Neural progenitor cell (in vitro differentiated cells): ENCODE data around the gene RHCE. TPM values are rescaled to one million over a fixed set of nuclear protein-coding genes. Genes with fewer than 3 reads are reported as not detected.
"Not testable (repeated sequence)": the region's sequence is repeated elsewhere in the genome, so short reads cannot be mapped to it uniquely, and the experiment has no call there.

Experiments
- DNase-seq: peaks from one replicate; pipeline ENCODE4 v3.0.0-alpha.2; 2016; ENCODE audit warnings: low spot score
- H2AFZ ChIP-seq: fragments of 200-600 bp; sonication (generic); replicated peaks from 2 replicates; pipeline ENCODE4 v1.6.1; 2016; ENCODE audit warnings: antibody characterized with exemption
- H3F3A ChIP-seq: fragments of 200-600 bp; sonication (generic); 2 replicates; pipeline ENCODE4 v1.6.1; 2016; ENCODE audit warnings: antibody characterized with exemption, low read depth
- H3K27ac ChIP-seq: fragments of 200-600 bp; sonication (generic); 2 replicates; pipeline ENCODE4 v1.5.1; 2016; ENCODE audit warnings: mild to moderate bottlenecking
- H3K27me3 ChIP-seq: fragments of 200-600 bp; sonication (generic); 2 replicates; pipeline ENCODE4 v1.6.1; 2016; ENCODE audit warnings: mild to moderate bottlenecking, moderate library complexity
- H3K36me3 ChIP-seq: fragments of 200-600 bp; sonication (generic); 2 replicates; pipeline ENCODE4 v1.5.1; 2016
- H3K4me1 ChIP-seq: fragments of 200-600 bp; sonication (generic); 2 replicates; pipeline ENCODE4 v1.6.1; 2016; ENCODE audit warnings: mixed run types
- H3K4me2 ChIP-seq: fragments of 200-600 bp; sonication (generic); 2 replicates; pipeline ENCODE4 v1.6.1; 2016
- H3K4me3 ChIP-seq: fragments of 200-600 bp; sonication (generic); 2 replicates; pipeline ENCODE4 v1.5.1; 2016
- H3K79me2 ChIP-seq: fragments of 200-600 bp; sonication (generic); 2 replicates; pipeline ENCODE4 v1.6.1; 2016; ENCODE audit warnings: low read depth
- H3K9ac ChIP-seq: fragments of 200-600 bp; sonication (generic); 2 replicates; pipeline ENCODE4 v1.6.1; 2016
- H3K9me3 ChIP-seq: fragments of 200-600 bp; sonication (generic); 2 replicates; pipeline ENCODE4 v1.5.1; 2016; ENCODE audit warnings: low read depth
- H4K20me1 ChIP-seq: fragments of 200-600 bp; sonication (generic); 2 replicates; pipeline ENCODE4 v1.6.1; 2016; ENCODE audit warnings: low read depth
- H3K27ac Mint-ChIP-seq: 3 replicates; pipeline ENCODE4 v1.8.0; 2021; ENCODE audit warnings: mixed read lengths
- H3K27me3 Mint-ChIP-seq: 2 replicates; pipeline ENCODE4 v1.8.0; 2022; ENCODE audit warnings: low read depth, mild to moderate bottlenecking, inconsistent platforms, moderate library complexity, mixed read lengths; ENCODE audit not compliant: insufficient read depth
- H3K36me3 Mint-ChIP-seq: 3 replicates; pipeline ENCODE4 v1.8.0; 2021; ENCODE audit warnings: mixed read lengths
- H3K4me1 Mint-ChIP-seq: 3 replicates; pipeline ENCODE4 v1.8.0; 2021; ENCODE audit warnings: mixed read lengths
- H3K4me3 Mint-ChIP-seq: 3 replicates; pipeline ENCODE4 v1.8.0; 2021; ENCODE audit warnings: mild to moderate bottlenecking, moderate library complexity, mixed read lengths
- H3K9me3 Mint-ChIP-seq: 3 replicates; pipeline ENCODE4 v1.8.0; 2020; ENCODE audit warnings: mixed read lengths
- CTCF ChIP-seq: fragments of 200-600 bp; sonication (generic); IDR thresholded peaks from 2 replicates; pipeline ENCODE4 v1.5.1; 2017; ENCODE audit warnings: antibody characterized with exemption, mild to moderate bottlenecking
- EZH2 ChIP-seq: fragments of 200-600 bp; sonication (generic); IDR thresholded peaks from 2 replicates; pipeline ENCODE4 v1.6.1; 2017; ENCODE audit warnings: antibody characterized with exemption, mild to moderate bottlenecking, moderate library complexity
- EZH2phosphoT487 ChIP-seq: fragments of 200-600 bp; sonication (generic); IDR thresholded peaks from 2 replicates; pipeline ENCODE4 v1.6.1; 2017; ENCODE audit warnings: antibody characterized with exemption
- total RNA-seq: library from RNA; depleted of rRNA; stranded (reverse); fragments of >200 nt; gene quantifications from 2 replicates; pipeline ENCODE4 v1.2.3, GENCODE V29; 2015; ENCODE audit warnings: low replicate concordance

RHCE gene
- total RNA-seq, 1 donor from 2014 or later, result 0.43 TPM

- no peak overlapping the region for H3K9ac ChIP-seq
- peaks cover 16% of the 10 kb centered on the region for H3K4me1 Mint-ChIP-seq
- H3K4me3 Mint-ChIP-seq, result no peak overlapping the region
- peaks cover 11% of the 10 kb centered on the region for H3K36me3 Mint-ChIP-seq
- no peaks in the 10 kb centered on the region for H3K27me3 ChIP-seq
- no peak overlapping the region for H3K4me3 ChIP-seq
- DNase-seq, result no peak
- no peak overlapping the region for H3K27ac Mint-ChIP-seq
- no peak overlapping the region for H3K27ac ChIP-seq
- peaks cover 18% of the 10 kb centered on the region for H4K20me1 ChIP-seq
- no peak for TF ChIP-seq EZH2phosphoT487
- TF ChIP-seq EZH2, result no peak
- H3F3A ChIP-seq, result peaks cover 13% of the 10 kb centered on the region
- H3K9me3 Mint-ChIP-seq, result no peaks in the 10 kb centered on the region
- H3K36me3 ChIP-seq, result no peaks in the 10 kb centered on the region
- no peaks in the 10 kb centered on the region for H3K27me3 Mint-ChIP-seq
- peaks cover 14% of the 10 kb centered on the region for H3K4me1 ChIP-seq
- H3K4me2 ChIP-seq, result no peak overlapping the region
- no peaks in the 10 kb centered on the region for H3K9me3 ChIP-seq
- H3K79me2 ChIP-seq, result peaks cover 69% of the 10 kb centered on the region
- H2AFZ ChIP-seq, result no peak overlapping the region
Observed at GRCh38 chr1:25341746-25342145, 78.9 kb downstream of the RHCE start.

GRCh38 chr1:25338986-25339385, 81.6 kb downstream of the RHCE start:
- H3K27me3 ChIP-seq, result no peaks in the 10 kb centered on the region
- TF ChIP-seq EZH2phosphoT487 (no peak), CTCF (no peak), EZH2 (no peak)
- peaks cover 18% of the 10 kb centered on the region for H4K20me1 ChIP-seq
- H3K9ac ChIP-seq, result peak overlapping the region; percentile 61
- H3K27ac Mint-ChIP-seq, result no peak overlapping the region
- no peaks in the 10 kb centered on the region for H3K36me3 ChIP-seq
- H3K9me3 Mint-ChIP-seq, result no peaks in the 10 kb centered on the region
- H3F3A ChIP-seq, result peaks cover 13% of the 10 kb centered on the region
- H3K4me3 ChIP-seq, result peak overlapping the region; percentile 77
- peak overlapping the region; percentile 97 for H3K4me2 ChIP-seq
- H3K27ac ChIP-seq, result peak overlapping the region; percentile 90
- peaks cover 9% of the 10 kb centered on the region for H3K36me3 Mint-ChIP-seq
- DNase-seq, result no peak
- H2AFZ ChIP-seq, result peak overlapping the region; percentile 68
- H3K79me2 ChIP-seq, result peaks cover 61% of the 10 kb centered on the region
- peaks cover 14% of the 10 kb centered on the region for H3K4me1 ChIP-seq
- H3K27me3 Mint-ChIP-seq, result no peaks in the 10 kb centered on the region
- peak overlapping the region; percentile 92 for H3K4me3 Mint-ChIP-seq
- peaks cover 16% of the 10 kb centered on the region for H3K4me1 Mint-ChIP-seq
- no peaks in the 10 kb centered on the region for H3K9me3 ChIP-seq

GRCh38 chr1:25338188-25338981, 82.2 kb downstream of the RHCE start, which contains the start of gene TMEM50A:
Gene TMEM50A (plus strand): TSS chr1:25338334. CDS start chr1:25340487, 2,153 bp downstream.
- no peaks in the 10 kb centered on the region for H3K27me3 Mint-ChIP-seq
- H3K4me1 Mint-ChIP-seq, result peaks cover 16% of the 10 kb centered on the region
- Histone ChIP-seq H2AFZ (peak within 1 kb of the TSS; percentile 68), H3K27ac (peak within 1 kb of the TSS; percentile 90), H3K27me3 (no peaks in the 10 kb centered on the region), H3K9ac (peak within 1 kb of the TSS; percentile 61), H3K4me1 (peaks cover 14% of the 10 kb centered on the region), H4K20me1 (peaks cover 18% of the 10 kb centered on the region), H3F3A (peaks cover 13% of the 10 kb centered on the region), H3K36me3 (no peaks in the 10 kb centered on the region), H3K79me2 (peaks cover 55% of the 10 kb centered on the region), H3K4me2 (peak within 1 kb of the TSS; percentile 97), H3K4me3 (peak within 1 kb of the TSS; percentile 77), H3K9me3 (no peaks in the 10 kb centered on the region)
- peak; percentile 91 for DNase-seq
- peaks cover 6% of the 10 kb centered on the region for H3K36me3 Mint-ChIP-seq
- peak within 1 kb of the TSS; percentile 97 for H3K4me3 Mint-ChIP-seq
- TF ChIP-seq CTCF (no peak), EZH2phosphoT487 (no peak)
- no peaks in the 10 kb centered on the region for H3K9me3 Mint-ChIP-seq
- H3K27ac Mint-ChIP-seq, result no peak within 1 kb of the TSS

- not testable (repeated sequence) for H3K27ac Mint-ChIP-seq, H3K27me3 Mint-ChIP-seq, H3K36me3 Mint-ChIP-seq, H3K36me3 ChIP-seq, H3K27me3 ChIP-seq, H3K9ac ChIP-seq, H3K9me3 ChIP-seq, H3K9me3 Mint-ChIP-seq
- Histone ChIP-seq H3F3A (peaks cover 13% of the 10 kb centered on the region), H4K20me1 (peaks cover 12% of the 10 kb centered on the region), H3K27ac (peak overlapping the region; percentile 89), H3K4me3 (peak overlapping the region; percentile 77), H2AFZ (peak overlapping the region; percentile 61), H3K79me2 (peaks cover 48% of the 10 kb centered on the region), H3K4me1 (peaks cover 14% of the 10 kb centered on the region), H3K4me2 (peak overlapping the region; percentile 74)
- DNase-seq, result peak; percentile 18
- peak overlapping the region; percentile 92 for H3K4me3 Mint-ChIP-seq
- H3K4me1 Mint-ChIP-seq, result peaks cover 16% of the 10 kb centered on the region
Observed at GRCh38 chr1:25337483-25338187, 83.0 kb downstream of the RHCE start.

- H3K79me2 ChIP-seq, result peaks cover 41% of the 10 kb centered on the region
- DNase-seq, H3K27me3 ChIP-seq, H3K36me3 Mint-ChIP-seq, H3K9me3 Mint-ChIP-seq, H3K27me3 Mint-ChIP-seq, H3K9ac ChIP-seq, H2AFZ ChIP-seq, H3K9me3 ChIP-seq, H3K27ac ChIP-seq, H3K27ac Mint-ChIP-seq, H3K36me3 ChIP-seq: not testable (repeated sequence)
- H3K4me3 Mint-ChIP-seq, result peak overlapping the region; percentile 97
- H3K4me2 ChIP-seq, result peak overlapping the region; percentile 91
- H3K4me1 ChIP-seq, result peaks cover 14% of the 10 kb centered on the region
- H4K20me1 ChIP-seq, result peaks cover 12% of the 10 kb centered on the region
- H3K4me1 Mint-ChIP-seq, result peaks cover 16% of the 10 kb centered on the region
- peaks cover 13% of the 10 kb centered on the region for H3F3A ChIP-seq
- H3K4me3 ChIP-seq, result peak overlapping the region; percentile 60
Observed at GRCh38 chr1:25336922-25337354, 83.7 kb downstream of the RHCE start.

- not testable (repeated sequence) for H3K27me3 Mint-ChIP-seq, H3F3A ChIP-seq, H3K27ac ChIP-seq, H3K27ac Mint-ChIP-seq, H3K36me3 ChIP-seq, H3K36me3 Mint-ChIP-seq, H3K9me3 ChIP-seq, H3K4me2 ChIP-seq, H3K4me3 Mint-ChIP-seq, H3K79me2 ChIP-seq, DNase-seq, H2AFZ ChIP-seq, H3K4me1 Mint-ChIP-seq, H3K9me3 Mint-ChIP-seq, H3K4me3 ChIP-seq, H3K27me3 ChIP-seq, H4K20me1 ChIP-seq, H3K4me1 ChIP-seq, H3K9ac ChIP-seq
Observed at GRCh38 chr1:25329950-25330349, 90.7 kb downstream of the RHCE start.
